Left colon (tissue), 2 donors: ENCODE data around the gene ATXN8OS. TPM values are rescaled to one million over a fixed set of nuclear protein-coding genes. Genes with fewer than 3 reads are reported as not detected.
"Not testable (repeated sequence)": the region's sequence is repeated elsewhere in the genome, so short reads cannot be mapped to it uniquely, and the experiment has no call there.

ENCODE experiments used
- ATAC-seq: fragments of 200-7000 bp; cut with Tn5 transposase; one replicate; pipeline ENCODE4 v1.9.1; 2020; ENCODE audit warnings: mild to moderate bottlenecking, moderate library complexity
- DNase-seq, 2 donors: peaks; one replicate each; pipeline ENCODE4 v3.0.0-alpha.2; 2020
- intact Hi-C, 2 donors: fragments of 100-400 bp; cut with DNase I in 1 of 2; cut with micrococcal nuclease in 1 of 2; formaldehyde crosslinking; loops; one replicate each; pipeline versions ENCODE4 v1.11.2 to v1.14.0; 2022; cut with DNase I, micrococcal nuclease
- long read RNA-seq: library from polyadenylated mRNA; unstranded; transcript quantifications from one replicate; pipeline ENCODE4 v2.0.0, GENCODE V29; 2021
- total RNA-seq, 2 donors: library from RNA; stranded (reverse); fragmentation: NEBNext Ultra II Directional; extraction: Animal tissue kit (Norgen Biotek cat#: 25700); gene quantifications; one replicate each; pipeline ENCODE4 v1.2.1, GENCODE V29; 2021
- donor health status: DM: no; HTN: no; CAD: no.
- donor health status: DM: yes; HTN: yes; CAD: no.

Gene ATXN8OS
- not detected for total RNA-seq
- long read RNA-seq, result 0 reads

DNA sequence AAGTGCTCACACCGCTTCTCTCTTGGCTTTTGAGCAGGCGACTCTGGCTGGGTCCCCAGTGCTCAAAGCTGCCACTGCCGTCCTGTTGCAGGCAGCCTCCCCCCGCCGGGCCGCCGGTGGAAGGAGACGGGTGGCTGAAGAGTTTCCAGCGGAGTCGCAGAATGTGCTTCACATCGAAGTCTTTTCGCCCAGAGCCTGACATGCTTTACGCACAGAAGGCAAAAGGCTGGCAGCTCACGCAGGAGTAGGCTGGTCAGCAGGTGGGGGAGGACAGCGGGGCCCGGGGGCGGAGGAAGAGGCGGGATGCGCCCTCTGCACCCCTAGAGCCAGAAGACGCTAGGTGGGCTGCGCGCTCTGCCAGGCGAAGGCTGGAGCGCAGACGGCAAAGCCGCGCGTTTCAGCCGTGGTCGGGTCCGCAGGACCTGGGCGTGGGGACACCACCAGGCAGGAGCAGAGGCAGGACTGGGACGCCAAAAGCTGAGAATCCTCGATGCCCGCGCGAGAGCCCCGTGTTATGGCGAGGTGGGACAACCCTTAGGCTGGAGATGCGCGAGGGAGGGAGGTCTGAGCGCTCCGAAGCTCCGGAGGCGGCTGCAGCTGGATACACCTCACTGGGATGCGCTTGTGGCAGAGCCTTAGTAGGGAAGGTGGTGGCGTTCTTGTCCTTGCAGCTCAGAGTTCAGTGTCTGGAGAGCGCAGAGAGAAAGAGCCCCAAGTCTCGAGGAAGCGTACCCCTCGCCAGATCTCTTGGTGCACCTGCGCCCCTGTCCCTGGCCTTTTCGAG lies at the start of gene ATXN8OS:
TSS of gene ATXN8OS (plus strand) at position 329 of the 784 bp plus-strand sequence.
- ATAC-seq, result no peak
- intact Hi-C loops, result no loop called here
- DNase-seq, result no peak

DNA sequence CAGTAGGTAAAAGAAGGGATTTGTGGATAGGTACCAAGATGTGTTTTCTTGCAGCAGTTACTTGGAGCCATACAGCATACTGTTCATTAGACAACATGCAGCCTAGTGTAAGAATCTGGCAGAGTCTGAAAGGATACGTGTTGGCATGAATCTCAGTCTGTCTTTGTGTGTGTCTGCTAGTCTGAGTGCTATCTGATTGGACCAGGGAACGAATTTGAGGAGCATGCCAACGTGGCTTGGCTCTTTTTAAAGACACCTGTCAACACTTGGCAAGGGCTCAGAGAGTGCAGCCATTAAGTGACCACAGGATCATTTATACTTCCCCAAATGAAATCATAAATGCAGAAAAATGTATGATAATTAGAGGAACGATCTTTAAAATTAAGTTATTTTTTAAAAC lies 27.6 kb upstream of the ATXN8OS start:
- ATAC-seq, result no peak
- intact Hi-C loops, result no loop called here
- DNase-seq, result no peak

DNA sequence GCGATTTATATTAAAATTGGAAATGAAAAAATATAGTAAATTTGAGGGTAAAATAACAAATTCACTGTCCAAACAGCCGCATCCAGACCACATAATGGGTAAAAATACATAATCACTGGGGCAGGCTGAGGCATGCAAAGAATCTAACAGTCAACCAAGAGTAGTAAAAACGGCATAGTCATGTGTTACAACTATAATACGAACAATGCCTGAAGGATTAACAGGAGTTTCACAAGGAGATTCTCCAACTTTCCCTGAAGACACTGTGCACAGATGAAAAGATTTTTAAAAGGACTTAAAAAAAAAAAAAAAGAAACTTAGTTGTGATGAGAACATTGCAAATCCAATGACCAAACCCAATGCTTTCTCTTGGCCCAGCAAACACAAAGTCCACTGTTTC lies 20.4 kb upstream of the ATXN8OS start:
- intact Hi-C loops, result no loop called here
- no peak for DNase-seq

DNA sequence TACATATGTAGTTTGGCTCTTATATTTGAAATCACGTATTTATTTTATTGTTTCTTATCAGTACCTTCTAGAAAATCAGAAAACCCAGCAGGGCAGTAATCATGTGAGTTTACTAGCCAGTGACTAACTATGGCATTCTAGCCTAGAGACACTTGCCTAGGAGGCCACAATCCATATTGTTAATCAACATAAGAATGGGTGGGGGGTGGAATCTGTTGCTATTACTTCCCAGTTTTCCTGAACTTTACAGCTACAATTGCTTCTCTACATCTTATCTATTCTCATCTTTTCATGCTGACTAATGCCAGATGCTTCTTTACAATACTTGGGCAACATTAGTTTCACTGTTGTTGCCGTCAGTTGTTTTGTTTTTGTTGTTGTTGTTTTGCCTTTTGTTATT lies 18.7 kb upstream of the ATXN8OS start:
- intact Hi-C loops, result no loop called here
- DNase-seq (no peak), ATAC-seq (no peak)

More for the DNA sequence above, 20.4 kb upstream of the ATXN8OS start:
- ATAC-seq, result no peak

DNA sequence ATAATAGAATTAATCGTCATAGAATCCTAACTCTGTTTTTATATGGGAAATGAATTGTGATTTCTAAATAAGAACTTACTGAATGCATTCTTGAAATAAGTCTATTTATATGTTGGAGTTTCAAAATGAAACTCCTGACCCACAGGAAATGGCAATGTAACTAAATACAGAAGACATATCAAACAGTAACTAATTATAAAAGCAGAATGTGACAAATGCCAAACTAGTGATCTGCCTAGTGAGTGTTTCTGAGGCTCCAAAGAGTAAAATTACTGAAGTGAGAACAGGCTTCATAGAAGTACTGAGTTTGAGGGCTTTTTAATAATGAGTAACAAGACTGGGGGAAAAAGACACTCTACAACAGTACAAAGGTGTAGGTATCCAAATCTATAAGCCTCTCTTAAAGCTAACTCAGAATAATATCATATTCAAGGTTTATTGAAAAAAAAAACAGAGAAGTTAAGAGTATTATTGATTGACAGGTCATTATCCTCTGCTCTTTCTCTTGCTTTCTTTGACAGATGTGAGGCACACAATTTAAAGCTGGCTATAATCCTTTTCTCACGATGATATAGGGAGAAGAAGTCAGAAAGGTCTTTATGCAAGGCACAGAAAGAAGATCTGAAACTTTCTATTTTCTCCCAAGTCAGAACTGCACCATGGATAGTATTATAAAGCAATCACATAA lies 17.4 kb upstream of the ATXN8OS start:
- ATAC-seq (no peak), DNase-seq (no peak)
- intact Hi-C loops, result no loop called here

DNA sequence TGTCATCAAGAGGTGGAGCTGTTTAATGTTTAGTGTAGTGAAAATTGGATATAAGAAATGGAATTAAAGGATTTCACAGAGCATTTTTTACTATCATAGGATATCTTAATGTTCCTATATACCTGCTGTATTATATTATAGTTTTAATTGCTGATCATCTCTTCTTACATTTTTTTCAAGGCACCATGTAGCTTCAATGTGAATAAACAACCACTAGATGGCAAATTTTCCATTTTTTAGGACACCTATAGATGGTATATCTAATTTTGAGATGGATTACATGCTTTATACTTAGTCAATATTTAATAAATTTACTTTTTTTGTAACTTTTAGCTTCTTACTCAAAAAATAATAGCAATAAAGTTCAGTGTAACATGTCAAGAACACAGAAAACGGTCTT lies 9.0 kb upstream of the ATXN8OS start:
- intact Hi-C loops, result no loop called here
- no peak for ATAC-seq
- DNase-seq, result no peak

DNA sequence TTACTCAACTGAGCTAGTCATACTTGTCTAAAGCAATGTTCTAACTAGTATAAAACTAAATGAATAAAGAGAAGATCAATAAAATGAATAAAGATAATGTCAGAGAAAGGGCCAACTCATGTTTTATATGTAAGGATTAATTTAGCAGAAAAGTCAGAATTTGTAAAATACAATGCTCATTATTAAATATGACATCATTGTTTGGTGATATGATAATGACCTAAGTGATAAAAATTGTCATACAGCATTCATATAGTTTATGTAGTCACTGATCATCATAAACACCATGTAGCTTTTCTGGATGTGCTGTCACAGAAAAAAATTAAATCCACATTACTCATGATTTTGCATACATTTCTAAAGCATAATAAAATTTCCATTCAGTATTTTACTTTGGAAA lies 3.1 kb upstream of the ATXN8OS start:
- DNase-seq (no peak), ATAC-seq (no peak)
- intact Hi-C loops, result no loop called here

DNA sequence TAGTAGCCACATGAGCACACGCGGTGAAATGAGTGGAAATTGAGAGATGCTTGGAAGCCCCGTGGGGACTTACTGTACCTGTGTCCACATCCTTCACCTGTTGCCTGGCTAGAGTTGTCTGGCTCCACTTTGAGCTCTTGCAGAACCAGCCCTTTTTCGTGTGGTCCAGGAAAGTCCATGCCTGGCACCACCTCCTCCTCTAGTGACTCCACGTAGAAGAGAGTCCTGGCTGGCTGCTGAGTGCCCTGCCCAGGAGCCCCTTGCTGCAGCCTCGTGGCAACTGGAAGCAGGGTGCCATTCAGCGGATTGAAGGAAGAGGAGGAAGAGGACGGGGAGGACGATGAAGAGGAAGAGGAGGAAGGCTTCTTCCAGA lies 515 bp upstream of the ATXN8OS start:
- ATAC-seq (no peak), DNase-seq (no peak)
- intact Hi-C loops, result no loop called here

DNA sequence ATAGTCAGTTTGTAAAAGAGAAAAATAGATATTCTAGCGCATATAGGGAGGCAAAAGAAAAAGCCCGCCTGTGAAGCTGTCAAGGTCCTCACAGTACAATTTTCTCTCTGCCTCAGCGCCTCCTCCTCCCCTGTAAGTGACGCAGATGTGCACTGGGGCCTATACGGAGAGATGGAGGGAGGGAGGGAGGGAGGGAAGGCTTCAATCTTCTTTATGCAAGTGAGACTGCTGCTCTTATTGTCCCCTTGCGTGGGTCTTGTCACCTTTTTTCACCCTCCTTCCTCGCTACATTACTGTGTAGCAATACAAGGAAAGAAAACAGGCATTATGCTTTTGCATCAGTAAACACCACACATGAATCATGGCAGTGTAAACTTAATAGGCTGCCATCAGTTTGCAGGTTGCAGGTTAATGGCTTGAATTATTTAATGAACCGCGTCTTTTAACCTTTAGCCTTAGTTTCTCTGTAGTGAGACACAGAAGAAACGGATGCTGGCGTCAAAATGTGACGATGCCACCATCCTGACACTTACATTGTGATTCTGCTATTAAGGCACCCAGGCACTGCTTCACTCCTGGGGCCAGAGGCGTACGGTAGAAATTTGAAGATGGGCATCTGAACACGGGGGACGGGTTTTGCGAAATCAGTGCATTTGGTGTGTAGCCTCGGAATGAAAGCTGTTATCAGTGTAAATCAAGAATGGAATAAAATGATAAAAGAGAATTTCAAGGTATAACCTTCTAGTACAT lies 905 bp downstream of the ATXN8OS start, which contains the start of gene KLHL1:
TSS of gene KLHL1 (minus strand) at position 97 of the 750 bp plus-strand sequence. CDS start 753 bp downstream, outside the sequence.
- intact Hi-C loops, result no loop called here
- DNase-seq (no peak), ATAC-seq (no peak)

DNA sequence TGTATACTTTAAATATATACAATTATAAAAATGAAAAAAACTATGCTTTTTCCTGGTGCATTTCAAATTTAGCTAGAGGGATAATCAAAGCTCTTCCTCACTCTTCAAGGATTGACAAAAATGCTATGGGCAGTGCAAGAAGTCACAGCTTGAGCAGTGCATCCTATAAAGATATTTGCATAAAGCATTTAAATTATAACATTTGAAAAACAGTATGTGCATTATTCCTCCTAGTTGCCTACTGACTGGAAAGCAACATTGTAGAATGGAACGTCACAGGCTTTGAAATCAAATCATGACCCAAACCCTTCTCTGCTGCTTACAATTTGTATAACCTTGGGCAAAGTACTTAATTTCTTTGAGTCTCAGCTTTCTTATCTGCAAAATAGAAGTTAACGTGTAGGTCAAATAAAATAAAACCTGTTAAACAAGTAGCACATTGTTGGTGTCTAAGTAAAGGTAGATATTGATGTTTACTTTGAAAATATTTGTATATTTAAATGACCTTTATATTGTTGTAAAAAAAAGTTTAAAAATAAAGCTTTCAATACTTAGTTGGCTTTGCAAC lies 9.8 kb downstream of the ATXN8OS start:
- no peak for ATAC-seq
- DNase-seq, result no peak
- intact Hi-C loops, result no loop called here

DNA sequence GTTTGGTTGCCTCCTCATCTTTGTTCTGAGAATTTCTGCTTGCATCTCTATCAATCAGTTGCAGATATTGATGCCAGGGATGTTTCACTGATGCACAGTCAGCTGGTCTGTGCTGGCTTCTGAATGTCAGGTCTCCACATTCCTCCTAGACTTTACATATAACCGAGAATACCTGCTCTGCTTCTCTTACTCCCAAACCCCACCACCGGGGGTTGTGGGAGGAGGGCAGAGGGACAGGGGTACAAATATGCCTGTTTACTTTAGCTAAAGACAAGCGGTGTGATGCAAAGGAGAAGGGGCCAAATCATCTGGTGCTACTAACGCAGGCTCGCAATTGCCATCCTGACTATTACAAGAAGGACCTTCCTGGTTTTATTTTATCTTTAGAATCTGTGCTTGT lies 18.1 kb downstream of the ATXN8OS start:
- intact Hi-C loops, result no loop called here
- DNase-seq (no peak), ATAC-seq (no peak)

DNA sequence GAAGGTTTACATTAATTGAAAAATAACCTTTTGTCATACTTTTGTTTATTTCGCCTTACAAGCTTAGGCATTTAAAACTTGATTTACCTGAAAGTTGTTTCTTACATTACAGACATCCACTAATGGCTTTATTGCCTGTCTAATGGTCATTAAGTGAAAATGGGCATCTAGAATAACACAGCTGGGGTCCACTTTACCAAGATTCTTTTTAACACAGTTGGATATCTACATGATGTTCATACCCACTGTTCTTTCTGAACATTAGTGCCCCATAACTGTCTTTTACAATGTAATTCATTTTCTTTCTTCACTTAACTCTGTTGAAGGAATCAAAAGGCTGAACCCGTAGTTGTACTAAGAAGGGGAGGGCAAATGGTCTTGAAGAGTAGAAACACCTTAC lies 20.5 kb downstream of the ATXN8OS start:
- intact Hi-C loops, result no loop called here
- no peak for ATAC-seq

DNA sequence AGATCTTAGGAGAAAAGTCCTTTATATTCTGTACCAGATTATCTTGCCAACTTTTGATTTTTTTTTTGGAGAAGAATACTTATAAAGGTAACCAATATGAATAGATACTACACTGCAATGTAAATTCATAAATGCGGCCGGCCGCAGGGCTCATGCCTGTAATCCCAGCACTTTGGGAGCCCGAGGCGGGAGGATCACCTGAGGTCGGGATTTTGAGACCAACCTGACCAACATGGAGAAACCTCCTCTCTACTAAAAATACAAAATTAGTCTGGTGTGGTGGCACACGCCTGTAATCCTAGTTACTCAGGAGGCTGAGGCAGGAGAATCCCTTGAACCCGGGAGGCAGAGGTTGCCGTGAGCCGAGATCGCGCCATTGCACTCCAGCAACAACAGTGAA lies 35.0 kb downstream of the ATXN8OS start:
- DNase-seq, intact Hi-C loops, ATAC-seq: not testable (repeated sequence)

More for the DNA sequence above, 20.5 kb downstream of the ATXN8OS start:
- no peak for DNase-seq

DNA sequence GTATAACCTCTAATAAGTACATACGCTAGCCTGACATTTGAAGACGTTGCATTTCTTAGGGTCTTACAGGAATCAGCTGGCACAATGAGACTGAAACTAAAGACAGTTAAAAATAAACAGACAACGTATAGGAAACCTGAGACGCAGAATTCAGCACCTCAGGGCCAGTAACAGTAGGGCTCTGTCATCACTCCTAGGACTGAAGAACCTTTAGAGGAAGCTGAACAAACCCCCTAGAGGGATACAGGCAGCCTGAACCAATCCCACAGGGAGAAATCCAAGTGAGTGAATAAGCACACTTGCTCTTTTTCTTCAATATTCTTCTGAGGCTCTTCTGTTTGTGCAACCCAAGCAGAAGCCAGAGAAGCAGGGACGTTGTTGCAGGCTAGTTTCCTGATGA lies 54.5 kb downstream of the ATXN8OS start:
- no peak for ATAC-seq
- intact Hi-C loops, result no loop called here

DNA sequence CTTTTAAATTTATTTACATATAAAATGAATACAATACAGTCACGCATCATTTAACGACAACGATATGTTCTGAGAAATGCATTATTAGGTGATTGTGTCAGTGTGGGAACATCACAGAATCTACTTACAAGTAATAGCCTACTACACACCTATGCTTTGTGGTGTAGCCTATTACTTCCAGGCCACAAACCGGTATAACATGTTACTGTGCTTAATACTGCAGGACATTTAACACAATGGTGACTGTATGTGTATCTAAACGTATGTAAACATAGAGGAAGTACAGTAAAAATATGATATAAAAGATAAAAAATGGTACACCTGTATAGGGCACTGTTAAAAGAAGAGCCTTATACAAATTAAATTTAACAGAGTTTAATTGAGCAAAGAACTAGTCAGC lies 63.1 kb downstream of the ATXN8OS start:
- DNase-seq, result no peak

More for the DNA sequence above, 54.5 kb downstream of the ATXN8OS start:
- no peak for DNase-seq

DNA sequence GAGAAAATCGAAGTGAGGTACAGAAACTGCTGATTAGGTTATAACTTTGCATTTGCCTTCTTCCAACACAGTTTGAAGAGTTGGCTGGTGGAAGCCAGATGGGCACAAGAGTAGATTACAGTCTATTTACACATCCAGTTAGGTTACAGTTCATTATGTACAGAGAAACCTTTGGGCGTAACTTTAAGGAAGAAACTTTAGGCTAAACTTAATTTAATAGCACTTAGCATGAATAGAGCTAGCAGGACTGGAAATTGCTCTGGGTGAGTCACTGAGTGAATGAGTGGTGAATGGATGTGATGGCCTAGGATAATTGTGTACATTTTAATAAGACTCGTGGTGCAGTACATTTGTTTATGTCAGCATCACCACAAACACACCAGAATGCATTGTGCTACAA lies 63.5 kb downstream of the ATXN8OS start:
- intact Hi-C loops, result no loop called here
- DNase-seq (no peak), ATAC-seq (peak; percentile 95)

More for the DNA sequence above, 63.1 kb downstream of the ATXN8OS start:
- ATAC-seq, result peak; percentile 75
- intact Hi-C loops, result no loop called here

DNA sequence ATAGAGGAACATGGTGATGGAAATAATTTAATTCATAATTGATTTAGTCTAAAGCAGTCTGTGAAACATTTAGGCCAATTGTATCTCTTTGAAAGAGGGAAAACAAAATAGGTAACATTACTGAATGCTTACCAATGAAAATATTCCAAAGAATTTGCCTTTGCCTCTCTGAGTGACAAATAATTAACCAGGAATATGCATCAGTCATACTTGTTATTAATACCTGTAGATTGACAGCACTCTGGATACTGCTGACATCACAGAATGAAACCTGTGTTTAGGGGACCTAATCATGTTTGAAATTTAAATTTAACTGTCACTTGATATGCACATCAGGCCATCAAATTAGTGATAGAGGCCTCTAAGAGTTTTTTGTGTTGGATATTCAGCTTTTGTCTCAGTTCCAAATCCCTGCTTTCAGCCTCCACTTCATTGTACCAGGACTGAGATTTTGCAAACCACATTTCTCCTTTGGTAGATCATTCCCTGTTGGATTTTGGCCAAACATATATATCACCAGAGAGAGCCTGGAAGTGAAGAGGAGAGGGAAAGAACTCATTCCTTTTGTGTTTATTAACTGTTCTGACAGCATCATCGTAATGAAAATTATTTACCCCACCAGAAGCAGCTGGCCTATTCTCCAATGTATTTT lies 65.4 kb downstream of the ATXN8OS start:
- intact Hi-C loops, result no loop called here
- ATAC-seq, result no peak

DNA sequence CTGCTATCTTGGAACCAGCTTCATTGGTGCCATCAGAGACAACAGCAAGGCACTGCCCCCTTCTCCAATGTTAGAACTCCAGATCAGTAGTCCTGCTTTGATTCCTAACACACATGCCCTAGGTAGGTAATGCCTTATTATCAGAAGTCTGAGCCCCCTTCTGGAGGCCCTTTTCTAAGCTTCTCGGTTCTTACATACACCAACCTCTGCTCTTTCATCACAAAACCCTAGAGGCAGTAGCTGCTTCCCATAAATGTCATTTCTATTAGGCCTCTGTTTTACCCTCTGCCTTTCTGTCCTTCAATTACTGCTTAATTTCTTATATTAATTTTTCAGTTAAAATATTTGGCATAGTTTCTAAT lies 66.0 kb downstream of the ATXN8OS start:
- no peak for ATAC-seq
- no peak for DNase-seq
- intact Hi-C loops, result no loop called here

More for the DNA sequence above, 65.4 kb downstream of the ATXN8OS start:
- DNase-seq, result no peak

DNA sequence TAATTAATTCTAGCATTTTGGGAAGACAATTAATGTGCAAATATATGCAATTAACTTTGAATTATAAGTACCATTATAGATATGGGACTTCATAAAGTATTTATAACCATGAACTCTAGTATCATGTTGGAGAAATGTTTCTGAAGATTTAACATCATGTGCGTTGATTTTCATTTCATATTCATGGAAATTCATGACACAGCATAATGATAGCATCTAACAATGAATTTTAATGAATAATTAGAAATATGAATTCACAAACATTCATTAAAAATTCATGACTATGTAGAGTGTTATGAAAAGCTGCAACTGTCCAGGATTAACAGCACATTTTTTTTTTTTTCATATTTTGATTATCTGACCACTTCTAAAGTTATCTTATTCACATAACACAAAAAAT lies 70.7 kb downstream of the ATXN8OS start:
- intact Hi-C loops, result no loop called here
- no peak for DNase-seq
- no peak for ATAC-seq
